GM21526 (cell line): Measurements from ENCODE around the gene MAPK8IP2.
A peak's percentile ranks its signal among the peaks of the same experiment; 100 is the strongest.
"Not testable (repeated sequence)": the region's sequence is repeated elsewhere in the genome, so short reads cannot be mapped to it uniquely, and the experiment has no call there.

Experiments
- ATAC-seq: cut with Tn5 transposase; IDR thresholded peaks from one replicate; pipeline ENCODE4 v1.9.1; 2021; ENCODE audit warnings: moderate library complexity; ENCODE audit not compliant: unreplicated experiment, low FRiP score

The MAPK8IP2 gene

GRCh38 chr22:50611341-50612060, 10.9 kb downstream of the MAPK8IP2 start:
- no peak for ATAC-seq

GRCh38 chr22:50612168-50612527, 11.6 kb downstream of the MAPK8IP2 start:
- no peak for ATAC-seq

- ATAC-seq = no peak
These were observed 12.1 kb downstream of the MAPK8IP2 start for GRCh38 chr22:50612528-50613221.

- no peak for ATAC-seq
These were observed 12.8 kb downstream of the MAPK8IP2 start for GRCh38 chr22:50613291-50613981.

- ATAC-seq = not testable (repeated sequence)
These were observed 13.7 kb downstream of the MAPK8IP2 start for GRCh38 chr22:50614296-50614695.

- peak; percentile 41 for ATAC-seq
These were observed 20.2 kb downstream of the MAPK8IP2 start for GRCh38 chr22:50620593-50621355.

GRCh38 chr22:50621356-50621880, 20.8 kb downstream of the MAPK8IP2 start:
- ATAC-seq = peak; percentile 12

- ATAC-seq = no peak
These were observed 21.5 kb downstream of the MAPK8IP2 start for GRCh38 chr22:50621948-50622722.

- ATAC-seq = no peak
These were observed 22.2 kb downstream of the MAPK8IP2 start for GRCh38 chr22:50622723-50623327.

- no peak for ATAC-seq
These were observed 23.9 kb downstream of the MAPK8IP2 start for GRCh38 chr22:50624347-50625130.

- no peak for ATAC-seq
These were observed 24.6 kb downstream of the MAPK8IP2 start for GRCh38 chr22:50625131-50625567.

- ATAC-seq = no peak
These were observed 25.1 kb downstream of the MAPK8IP2 start for GRCh38 chr22:50625568-50626313.

GRCh38 chr22:50626314-50626849, 25.8 kb downstream of the MAPK8IP2 start:
- ATAC-seq = no peak

GRCh38 chr22:50626850-50627641, 26.5 kb downstream of the MAPK8IP2 start:
- no peak for ATAC-seq

- peak; percentile 52 for ATAC-seq
These were observed 27.3 kb downstream of the MAPK8IP2 start, which contains the start of gene ARSA for GRCh38 chr22:50627642-50628542. ARSA (minus strand) TSS chr22:50628152; CDS start chr22:50627779, 373 bp downstream.
